Subcutaneous abdominal adipose tissue (tissue), 5 donors: ENCODE results near the gene LPIN1.
"Not testable (repeated sequence)": the region's sequence is repeated elsewhere in the genome, so short reads cannot be mapped to it uniquely, and the experiment has no call there.

ENCODE experiments used
- H3K27ac ChIP-seq: one replicate; pipeline ENCODE4 v1.7.0; 2013; ENCODE audit warnings: low read depth, mild to moderate bottlenecking, inconsistent platforms, low read length, moderate library complexity
- H3K27me3 ChIP-seq, 5 donors: one replicate each; pipeline ENCODE4 v1.7.0; 2013; ENCODE audit warnings: low read length in 5 of 5, inconsistent platforms in 1 of 5; ENCODE audit not compliant: control insufficient read depth in 5 of 5, insufficient read depth in 4 of 5
- H3K36me3 ChIP-seq, 5 donors: one replicate each; pipeline ENCODE4 v1.7.0; 2013; ENCODE audit warnings: low read length in 5 of 5; ENCODE audit not compliant: control insufficient read depth in 5 of 5, insufficient read depth in 5 of 5
- H3K4me1 ChIP-seq, 5 donors: one replicate each; pipeline ENCODE4 v1.7.0; 2013; ENCODE audit warnings: low read length in 5 of 5, mild to moderate bottlenecking in 3 of 5, moderate library complexity in 1 of 5; ENCODE audit not compliant: control insufficient read depth in 5 of 5, insufficient read depth in 5 of 5
- H3K4me3 ChIP-seq, 5 donors: one replicate each; pipeline ENCODE4 v1.7.0; 2013; ENCODE audit warnings: low read length in 5 of 5, low read depth in 1 of 5
- H3K9ac ChIP-seq, 5 donors: one replicate each; pipeline ENCODE4 v1.7.0; 2013; ENCODE audit warnings: low read length in 5 of 5, mild to moderate bottlenecking in 4 of 5, moderate library complexity in 3 of 5
- H3K9me3 ChIP-seq, 5 donors: one replicate each; pipeline ENCODE4 v1.7.0; 2013; ENCODE audit warnings: low read length in 5 of 5; ENCODE audit not compliant: control insufficient read depth in 5 of 5
- donor health status: healthy.
- donor health status: healthy.
- donor health status: healthy.
- donor health status: healthy.
- donor health status: healthy.

Gene LPIN1

GRCh38 chr2:11807156-11808015 is 61.0 kb downstream of the LPIN1 start:
- Histone ChIP-seq H3K27ac (no peak overlapping the region), H3K9me3 (no peaks in the 10 kb centered on the region), H3K36me3 (peaks cover 13 to 91% (median 66%) of the 10 kb centered on the region in 5 donors), H3K4me1 (no peaks in the 10 kb centered on the region), H3K27me3 (no peaks in the 10 kb centered on the region), H3K9ac (no peak overlapping the region), H3K4me3 (no peak overlapping the region)

GRCh38 chr2:11808016-11808400 is 61.6 kb downstream of the LPIN1 start:
- Histone ChIP-seq H3K4me3 (no peak overlapping the region), H3K4me1 (no peaks in the 10 kb centered on the region), H3K36me3 (peaks cover 11 to 91% (median 66%) of the 10 kb centered on the region in 5 donors), H3K27me3 (no peaks in the 10 kb centered on the region), H3K9ac (no peak overlapping the region), H3K9me3 (no peaks in the 10 kb centered on the region), H3K27ac (no peak overlapping the region)

- Histone ChIP-seq H3K4me1 (no peaks in the 10 kb centered on the region), H3K4me3 (no peak overlapping the region), H3K27me3 (no peaks in the 10 kb centered on the region), H3K27ac (no peak overlapping the region), H3K9ac (no peak overlapping the region), H3K9me3 (no peaks in the 10 kb centered on the region), H3K36me3 (peaks cover 9 to 83% (median 52%) of the 10 kb centered on the region in 5 donors)
These were observed 63.3 kb downstream of the LPIN1 start for GRCh38 chr2:11809586-11810236.

- H3K36me3 ChIP-seq: peaks cover 10 to 83% (median 52%) of the 10 kb centered on the region in 5 donors
These were observed 64.0 kb downstream of the LPIN1 start for GRCh38 chr2:11810237-11810977.

GRCh38 chr2:11811036-11811654 is 64.7 kb downstream of the LPIN1 start:
- H3K27ac ChIP-seq: no peak overlapping the region
- peaks cover 15 to 83% (median 52%) of the 10 kb centered on the region in 5 donors for H3K36me3 ChIP-seq
- H3K9ac ChIP-seq: no peak overlapping the region
- H3K27me3 ChIP-seq: no peaks in the 10 kb centered on the region
- no peaks in the 10 kb centered on the region for H3K4me1 ChIP-seq
- H3K4me3 ChIP-seq: no peak overlapping the region
- no peaks in the 10 kb centered on the region for H3K9me3 ChIP-seq

More at GRCh38 chr2:11810237-11810977, 64.0 kb downstream of the LPIN1 start:
- H3K4me3 ChIP-seq: no peak overlapping the region
- no peak overlapping the region for H3K27ac ChIP-seq
- no peaks in the 10 kb centered on the region for H3K4me1 ChIP-seq
- H3K27me3 ChIP-seq: no peaks in the 10 kb centered on the region
- no peaks in the 10 kb centered on the region for H3K9me3 ChIP-seq
- no peak overlapping the region for H3K9ac ChIP-seq

- H3K27ac ChIP-seq: no peak overlapping the region
- H3K4me3 ChIP-seq: no peak overlapping the region
- no peaks in the 10 kb centered on the region for H3K9me3 ChIP-seq
- no peaks in the 10 kb centered on the region for H3K4me1 ChIP-seq
- no peaks in the 10 kb centered on the region for H3K27me3 ChIP-seq
- peaks cover 11 to 81% (median 48%) of the 10 kb centered on the region in 5 donors for H3K36me3 ChIP-seq
- no peak overlapping the region for H3K9ac ChIP-seq
These were observed 66.2 kb downstream of the LPIN1 start for GRCh38 chr2:11812466-11813248.

GRCh38 chr2:11813345-11813744 is 66.9 kb downstream of the LPIN1 start:
- H3K36me3 ChIP-seq: peaks cover 11 to 74% (median 44%) of the 10 kb centered on the region in 5 donors
- H3K9ac ChIP-seq, H3K4me1 ChIP-seq, H3K9me3 ChIP-seq, H3K4me3 ChIP-seq, H3K27ac ChIP-seq, H3K27me3 ChIP-seq: not testable (repeated sequence)

GRCh38 chr2:11813951-11814350 is 67.5 kb downstream of the LPIN1 start:
- no peak overlapping the region for H3K4me3 ChIP-seq
- H3K9ac ChIP-seq: no peak overlapping the region
- no peaks in the 10 kb centered on the region for H3K4me1 ChIP-seq
- no peaks in the 10 kb centered on the region for H3K9me3 ChIP-seq
- no peak overlapping the region for H3K27ac ChIP-seq
- no peaks in the 10 kb centered on the region for H3K27me3 ChIP-seq
- H3K36me3 ChIP-seq: peaks cover 9 to 69% (median 44%) of the 10 kb centered on the region in 5 donors

GRCh38 chr2:11814979-11815510 is 68.6 kb downstream of the LPIN1 start:
- Histone ChIP-seq H3K27me3 (no peaks in the 10 kb centered on the region), H3K36me3 (peaks cover 18 to 72% (median 54%) of the 10 kb centered on the region in 5 donors), H3K9me3 (no peaks in the 10 kb centered on the region), H3K4me1 (no peaks in the 10 kb centered on the region), H3K4me3 (no peak overlapping the region), H3K9ac (no peak overlapping the region), H3K27ac (no peak overlapping the region)
